Measurements from ENCODE around the gene KLF13. TPM values are rescaled to one million over a fixed set of nuclear protein-coding genes. Genes with fewer than 3 reads are reported as not detected.

The KLF13 gene
- total RNA-seq = 32.1 TPM
- 10 to 100 TPM; 33.5 to 42.2 (median 35.7) TPM for polyA plus RNA-seq (ENCODE audit: insufficient read depth in 1 of 8, insufficient read length in 8 of 8, low replicate concordance in 1 of 8)
- long read RNA-seq, donor 1, full-length matches to known transcripts = 4 of 4 reads
- long read RNA-seq, donor 1, partial matches to known transcripts = 0 of 4 reads
- long read RNA-seq, donor 1, other reads (novel, unspliced or antisense) = 0 of 4 reads
- long read RNA-seq, donor 2, full-length matches to known transcripts = 1 of 1 reads
- long read RNA-seq, donor 2, partial matches to known transcripts = 0 of 1 reads
- long read RNA-seq, donor 2, other reads (novel, unspliced or antisense) = 0 of 1 reads
- long read RNA-seq, donor 3, full-length matches to known transcripts = 11 of 11 reads
- long read RNA-seq, donor 3, partial matches to known transcripts = 0 of 11 reads
- long read RNA-seq, donor 3, other reads (novel, unspliced or antisense) = 0 of 11 reads
- long read RNA-seq, donor 4, full-length matches to known transcripts = 9 of 9 reads
- long read RNA-seq, donor 4, partial matches to known transcripts = 0 of 9 reads
- long read RNA-seq, donor 4, other reads (novel, unspliced or antisense) = 0 of 9 reads
- long read RNA-seq, donor 5, full-length matches to known transcripts = 21 of 21 reads
- long read RNA-seq, donor 5, partial matches to known transcripts = 0 of 21 reads
- long read RNA-seq, donor 5, other reads (novel, unspliced or antisense) = 0 of 21 reads
- long read RNA-seq, donor 6, full-length matches to known transcripts = 8 of 8 reads
- long read RNA-seq, donor 6, partial matches to known transcripts = 0 of 8 reads
- long read RNA-seq, donor 6, other reads (novel, unspliced or antisense) = 0 of 8 reads
- long read RNA-seq, donor 7, full-length matches to known transcripts = 10 of 10 reads
- long read RNA-seq, donor 7, partial matches to known transcripts = 0 of 10 reads
- long read RNA-seq, donor 7, other reads (novel, unspliced or antisense) = 0 of 10 reads
- long read RNA-seq, donor 8, full-length matches to known transcripts = 1 of 1 reads
- long read RNA-seq, donor 8, partial matches to known transcripts = 0 of 1 reads
- long read RNA-seq, donor 8, other reads (novel, unspliced or antisense) = 0 of 1 reads
- long read RNA-seq, donor 9, full-length matches to known transcripts = 3 of 3 reads
- long read RNA-seq, donor 9, partial matches to known transcripts = 0 of 3 reads
- long read RNA-seq, donor 9, other reads (novel, unspliced or antisense) = 0 of 3 reads
- long read RNA-seq, donor 10, full-length matches to known transcripts = 8 of 21 reads
- long read RNA-seq, donor 10, partial matches to known transcripts = 13 of 21 reads
- long read RNA-seq, donor 10, other reads (novel, unspliced or antisense) = 0 of 21 reads
- long read RNA-seq, donor 11, full-length matches to known transcripts = 10 of 10 reads
- long read RNA-seq, donor 11, partial matches to known transcripts = 0 of 10 reads
- long read RNA-seq, donor 11, other reads (novel, unspliced or antisense) = 0 of 10 reads

DNA sequence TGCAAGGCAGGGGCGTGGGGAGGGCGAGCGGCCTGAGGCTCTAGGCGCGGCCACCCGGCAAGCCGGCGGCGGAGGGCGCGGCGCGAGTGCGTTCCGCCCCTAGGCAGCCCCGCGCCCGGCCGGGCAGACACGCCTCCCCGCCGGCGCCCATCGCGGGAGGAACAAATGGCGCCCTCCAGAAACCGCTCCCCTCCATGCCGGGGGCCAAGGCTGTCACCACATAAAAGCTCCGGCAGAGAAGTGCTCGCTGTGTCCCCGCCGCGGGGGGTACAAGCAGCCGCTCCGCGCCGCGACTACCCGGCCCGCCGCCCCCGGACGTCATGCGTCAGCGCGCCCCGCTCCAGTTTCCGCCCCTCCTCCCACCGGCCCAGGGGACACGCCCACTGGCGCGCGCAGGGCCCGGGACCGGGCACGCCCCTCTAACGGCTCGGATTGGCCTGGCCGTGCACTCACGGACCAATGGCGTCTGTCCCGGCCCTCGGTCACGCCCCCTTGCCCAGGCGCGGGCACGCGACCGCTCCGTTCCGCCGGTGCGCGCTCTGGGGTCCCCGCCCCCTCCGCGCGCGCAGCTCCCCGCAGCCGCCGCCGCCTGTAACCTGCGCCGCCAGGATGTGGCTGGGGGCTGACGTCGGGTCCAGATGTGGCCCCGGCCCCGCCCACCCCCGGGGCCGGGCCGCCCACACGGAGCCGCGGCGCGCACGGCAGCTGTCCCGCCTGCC, at the start of gene KLF13:
TSS of gene KLF13 (plus strand) at position 680 of the 719 bp plus-strand sequence. CDS start 378 bp downstream, outside the sequence.
- Histone ChIP-seq H3K4me1 (ENCODE audit: control insufficient read depth, insufficient read depth, low read length) (peaks cover 36% of the 10 kb centered on the region), H3K27ac (ENCODE audit: low read length) (peak within 1 kb of the TSS; percentile 96), H3K4me3 (ENCODE audit: low read length) (peak within 1 kb of the TSS; percentile 64), H3K36me3 (ENCODE audit: control insufficient read depth, insufficient read depth, low read length) (no peaks in the 10 kb centered on the region), H3K9me3 (replicated peaks; ENCODE audit: control insufficient read depth, low read depth, low read length) (no peaks in the 10 kb centered on the region), H3K27me3 (ENCODE audit: control insufficient read depth, insufficient read depth, low read length) (no peaks in the 10 kb centered on the region)
- WGBS (ENCODE audit: insufficient coverage) = under 1% methylated on average over 96 of the region's 99 CpGs
- DNase-seq = peak; percentile 99

DNA sequence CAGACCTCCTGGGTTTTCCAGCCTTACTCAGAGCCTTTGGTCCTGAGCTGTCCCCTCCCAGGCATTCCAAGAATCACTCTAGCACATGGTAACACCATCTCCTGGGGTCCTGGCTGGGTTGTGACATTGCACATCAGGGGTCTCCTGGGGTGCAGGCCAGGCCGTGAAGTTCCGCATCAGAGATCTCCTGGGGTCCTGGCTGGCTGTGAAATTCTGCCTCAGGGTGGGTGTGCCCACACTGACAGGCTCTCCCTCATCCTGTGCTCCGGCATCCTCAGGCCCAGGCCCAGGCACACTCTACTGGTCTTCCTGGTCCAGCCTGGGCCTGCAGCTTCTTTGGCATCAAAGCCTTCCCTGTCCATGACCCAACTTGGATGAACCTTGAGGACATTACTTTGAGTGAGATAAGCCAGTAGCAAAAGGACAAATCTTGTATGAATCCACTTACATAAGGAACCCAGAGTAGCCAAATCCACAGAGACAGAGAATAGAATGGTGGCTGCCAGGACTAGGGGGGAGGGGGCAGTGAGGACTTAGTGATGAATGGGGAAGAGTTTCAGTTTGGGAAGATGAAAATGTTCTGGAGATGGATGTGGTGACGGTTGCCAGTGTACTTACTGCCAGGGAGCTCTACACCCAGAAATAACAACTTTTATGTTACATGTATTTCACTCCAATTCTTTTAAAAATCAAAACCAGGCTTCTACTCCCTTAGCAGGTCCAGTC, 49.1 kb upstream of the KLF13 start:
- Histone ChIP-seq H3K4me1 (ENCODE audit: control insufficient read depth, insufficient read depth, low read length) (peaks cover 59% of the 10 kb centered on the region), H3K36me3 (ENCODE audit: control insufficient read depth, insufficient read depth, low read length) (no peaks in the 10 kb centered on the region), H3K27me3 (ENCODE audit: control insufficient read depth, insufficient read depth, low read length) (no peaks in the 10 kb centered on the region), H3K9me3 (replicated peaks; ENCODE audit: control insufficient read depth, low read depth, low read length) (no peaks in the 10 kb centered on the region), H3K27ac (ENCODE audit: low read length) (no peak overlapping the region), H3K4me3 (ENCODE audit: low read length) (no peak overlapping the region)
- 85% methylated on average over 2 of the region's 4 CpGs for WGBS (ENCODE audit: insufficient coverage)
- no peak for DNase-seq

DNA sequence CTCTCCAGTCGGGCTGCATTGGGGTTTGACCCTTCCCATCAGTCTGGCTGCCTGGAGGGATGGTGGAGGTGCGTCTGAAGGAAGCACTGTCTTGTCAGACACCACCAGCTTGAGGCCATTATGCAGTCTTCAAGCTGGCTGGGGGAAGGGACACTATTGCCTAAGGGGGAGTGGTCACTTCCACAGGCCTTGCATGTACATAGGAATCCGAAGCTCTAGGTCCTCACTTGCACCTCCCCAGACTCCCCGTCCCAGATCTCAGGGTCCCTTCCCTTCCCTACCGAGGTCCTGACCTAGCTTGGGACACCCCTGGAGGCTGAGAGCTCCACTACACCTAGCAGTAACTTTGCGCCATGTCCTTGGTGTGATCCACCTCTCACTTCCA, 48.6 kb upstream of the KLF13 start:
- 82% methylated on average over 4 of the region's 6 CpGs for WGBS (ENCODE audit: insufficient coverage)
- Histone ChIP-seq H3K36me3 (ENCODE audit: control insufficient read depth, insufficient read depth, low read length) (no peaks in the 10 kb centered on the region), H3K9me3 (replicated peaks; ENCODE audit: control insufficient read depth, low read depth, low read length) (no peaks in the 10 kb centered on the region), H3K27ac (ENCODE audit: low read length) (no peak overlapping the region), H3K4me3 (ENCODE audit: low read length) (no peak overlapping the region), H3K4me1 (ENCODE audit: control insufficient read depth, insufficient read depth, low read length) (peaks cover 56% of the 10 kb centered on the region), H3K27me3 (ENCODE audit: control insufficient read depth, insufficient read depth, low read length) (no peaks in the 10 kb centered on the region)
- DNase-seq = no peak

DNA sequence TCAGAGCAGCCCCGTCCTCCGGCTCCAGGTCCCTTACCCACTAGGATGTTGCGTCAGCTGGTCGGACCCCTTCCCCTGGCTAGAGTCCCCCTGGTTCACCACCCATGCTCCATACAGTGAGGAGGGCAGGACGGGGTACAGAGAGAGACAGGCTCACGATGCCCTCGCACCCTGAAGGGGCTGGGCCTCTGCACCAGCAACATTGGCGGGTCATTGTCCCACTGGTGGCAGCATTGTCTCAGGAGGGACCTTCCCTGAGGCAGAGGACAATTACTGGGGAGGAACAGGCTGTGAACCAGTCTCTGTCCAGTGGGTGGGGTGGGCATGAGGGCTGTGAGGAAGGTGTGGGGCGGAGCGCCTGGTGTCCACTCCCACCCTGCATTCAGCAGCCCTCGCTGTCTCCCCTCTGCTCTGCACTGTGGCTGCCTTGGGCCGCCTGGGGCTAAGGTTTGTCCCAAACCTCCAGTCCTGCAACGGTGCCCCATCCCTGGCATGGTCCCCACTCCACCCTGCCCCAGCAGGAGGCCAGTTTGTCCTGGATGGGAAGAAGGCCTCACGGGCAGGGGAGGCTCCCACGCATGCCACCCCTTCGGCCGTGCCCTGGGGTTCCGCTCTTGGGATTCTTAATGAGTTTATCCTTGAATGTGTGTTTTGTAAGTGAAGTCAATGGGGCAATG, 48.0 kb upstream of the KLF13 start:
- Histone ChIP-seq H3K27me3 (ENCODE audit: control insufficient read depth, insufficient read depth, low read length) (no peaks in the 10 kb centered on the region), H3K4me1 (ENCODE audit: control insufficient read depth, insufficient read depth, low read length) (peaks cover 53% of the 10 kb centered on the region), H3K9me3 (replicated peaks; ENCODE audit: control insufficient read depth, low read depth, low read length) (no peaks in the 10 kb centered on the region), H3K27ac (ENCODE audit: low read length) (no peak overlapping the region), H3K4me3 (ENCODE audit: low read length) (no peak overlapping the region), H3K36me3 (ENCODE audit: control insufficient read depth, insufficient read depth, low read length) (no peaks in the 10 kb centered on the region)
- no peak for DNase-seq
- 93% methylated on average over 8 of the region's 18 CpGs for WGBS (ENCODE audit: insufficient coverage)

DNA sequence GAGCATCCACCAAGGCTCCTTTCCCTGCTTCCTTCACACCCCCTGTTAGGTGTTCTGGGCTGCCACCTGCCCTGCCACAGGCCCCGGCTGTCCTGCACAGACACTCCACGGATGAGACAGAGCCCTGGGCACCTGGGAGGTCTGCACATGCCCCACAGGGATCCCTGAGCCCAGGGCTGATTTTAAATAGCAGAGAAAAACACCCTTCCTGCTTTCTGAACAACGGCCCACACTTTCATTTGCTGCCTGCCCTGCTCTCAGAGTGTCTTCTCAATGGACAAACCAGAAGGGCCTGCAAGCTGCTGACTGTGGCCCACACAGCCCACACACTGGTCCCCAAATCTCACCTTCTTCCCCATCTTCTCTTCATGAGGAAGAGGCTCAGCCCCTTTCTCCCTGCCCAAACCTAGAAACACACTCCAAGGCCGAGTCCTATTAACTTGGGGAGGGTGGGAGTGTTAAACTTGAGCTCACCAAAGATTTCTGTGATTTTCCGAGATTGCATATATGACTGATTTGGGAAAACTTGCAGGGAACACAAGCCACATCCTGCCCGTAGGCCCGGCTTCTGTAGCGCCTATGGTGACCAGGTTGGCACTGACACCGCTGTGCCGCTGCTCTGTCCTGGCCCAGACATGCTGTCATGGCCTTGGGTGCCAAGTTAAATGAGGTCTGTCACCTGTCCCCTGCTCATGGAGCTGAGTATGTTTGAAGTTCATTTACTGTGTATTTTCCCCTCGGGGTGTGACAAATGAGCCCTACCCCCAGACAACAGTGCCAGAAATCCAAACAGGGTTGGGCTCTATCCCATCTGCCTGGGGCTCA, 47.2 kb upstream of the KLF13 start:
- 66% methylated on average over 9 of the region's 11 CpGs for WGBS (ENCODE audit: insufficient coverage)
- H3K4me1 ChIP-seq (ENCODE audit: control insufficient read depth, insufficient read depth, low read length) = peaks cover 52% of the 10 kb centered on the region
- no peak for DNase-seq
- no peak overlapping the region for H3K4me3 ChIP-seq (ENCODE audit: low read length)
- no peaks in the 10 kb centered on the region for H3K9me3 ChIP-seq (replicated peaks; ENCODE audit: control insufficient read depth, low read depth, low read length)
- no peaks in the 10 kb centered on the region for H3K27me3 ChIP-seq (ENCODE audit: control insufficient read depth, insufficient read depth, low read length)
- no peaks in the 10 kb centered on the region for H3K36me3 ChIP-seq (ENCODE audit: control insufficient read depth, insufficient read depth, low read length)
- peak overlapping the region; percentile 35 for H3K27ac ChIP-seq (ENCODE audit: low read length)

DNA sequence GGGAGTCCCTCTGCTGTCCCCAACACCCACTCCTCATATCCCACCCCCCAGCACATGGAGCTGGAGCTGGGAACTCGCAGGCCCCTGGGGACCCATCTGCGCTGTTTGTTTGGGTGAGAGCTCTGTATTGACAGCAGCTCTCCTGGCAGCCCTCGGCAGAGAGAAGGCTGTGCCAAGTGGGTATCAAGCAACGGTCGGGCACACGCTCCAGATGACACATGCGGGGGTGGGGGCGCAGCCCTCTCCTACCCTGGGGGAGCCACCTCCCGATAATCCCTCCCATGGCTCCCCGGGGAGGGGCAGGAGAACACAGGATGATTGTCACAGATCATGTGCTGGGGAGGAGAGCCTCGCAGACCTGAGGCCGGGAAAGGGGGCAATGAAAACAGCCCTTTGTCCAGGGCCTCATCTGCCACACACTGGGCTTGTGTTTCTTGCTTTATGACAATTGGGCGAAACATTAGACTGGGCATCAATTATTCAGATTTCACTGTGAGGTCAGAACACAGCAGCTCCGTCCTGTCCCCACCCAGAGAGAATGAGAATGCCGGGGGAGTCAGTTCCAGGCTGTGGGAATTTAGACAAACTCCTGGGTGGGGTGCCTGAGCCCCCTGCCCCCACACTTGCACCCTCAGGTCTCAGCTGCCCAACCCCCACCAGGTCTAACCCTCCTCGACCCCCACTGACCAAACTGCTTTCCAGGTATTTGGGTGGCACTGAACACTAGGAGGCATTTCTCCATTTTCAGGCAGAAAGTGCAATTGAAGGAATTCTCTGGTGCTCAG, 46.4 kb upstream of the KLF13 start:
- peak overlapping the region; percentile 40 for H3K27ac ChIP-seq (ENCODE audit: low read length)
- no peaks in the 10 kb centered on the region for H3K9me3 ChIP-seq (replicated peaks; ENCODE audit: control insufficient read depth, low read depth, low read length)
- H3K4me3 ChIP-seq (ENCODE audit: low read length) = no peak overlapping the region
- 53% methylated on average over 5 of the region's 16 CpGs for WGBS (ENCODE audit: insufficient coverage)
- no peaks in the 10 kb centered on the region for H3K36me3 ChIP-seq (ENCODE audit: control insufficient read depth, insufficient read depth, low read length)
- DNase-seq = peak; percentile 70
- H3K27me3 ChIP-seq (ENCODE audit: control insufficient read depth, insufficient read depth, low read length) = no peaks in the 10 kb centered on the region
- H3K4me1 ChIP-seq (ENCODE audit: control insufficient read depth, insufficient read depth, low read length) = peaks cover 44% of the 10 kb centered on the region

DNA sequence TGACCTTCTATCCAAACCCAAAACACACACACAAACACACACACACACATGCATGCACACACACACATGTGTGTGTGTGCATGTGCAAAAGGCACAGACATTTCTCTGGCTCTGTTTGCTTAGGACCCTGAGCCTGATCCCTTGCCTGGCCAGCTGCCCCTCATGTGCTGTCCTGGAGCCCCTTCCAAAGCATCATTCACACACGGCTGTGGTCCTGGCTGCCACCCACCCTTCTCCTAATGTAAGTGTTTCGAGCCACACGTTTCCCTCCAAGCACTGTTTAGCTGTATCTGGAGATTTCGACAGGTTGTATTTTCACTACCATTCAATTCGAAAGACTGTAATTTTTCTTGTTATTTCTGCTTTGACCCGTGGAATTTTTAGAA, 45.8 kb upstream of the KLF13 start:
- DNase-seq = no peak
- 25% methylated on average over 1 of the region's 6 CpGs for WGBS (ENCODE audit: insufficient coverage)
- Histone ChIP-seq H3K9me3 (replicated peaks; ENCODE audit: control insufficient read depth, low read depth, low read length) (no peaks in the 10 kb centered on the region), H3K4me3 (ENCODE audit: low read length) (no peak overlapping the region), H3K27ac (ENCODE audit: low read length) (peak overlapping the region; percentile 40), H3K4me1 (ENCODE audit: control insufficient read depth, insufficient read depth, low read length) (peaks cover 38% of the 10 kb centered on the region), H3K27me3 (ENCODE audit: control insufficient read depth, insufficient read depth, low read length) (no peaks in the 10 kb centered on the region), H3K36me3 (ENCODE audit: control insufficient read depth, insufficient read depth, low read length) (no peaks in the 10 kb centered on the region)
